Measurements from ENCODE around the gene PLAAT2. TPM values are rescaled to one million over a fixed set of nuclear protein-coding genes. Genes with fewer than 3 reads are reported as not detected.

PLAAT2 gene
- total and polyA plus RNA-seq, 10 of the 15 experiments (the other 5 are each of a cell fraction or from before 2014, with no cell fraction given): 4.6 to 25.9 (median 8.6) TPM

DNA sequence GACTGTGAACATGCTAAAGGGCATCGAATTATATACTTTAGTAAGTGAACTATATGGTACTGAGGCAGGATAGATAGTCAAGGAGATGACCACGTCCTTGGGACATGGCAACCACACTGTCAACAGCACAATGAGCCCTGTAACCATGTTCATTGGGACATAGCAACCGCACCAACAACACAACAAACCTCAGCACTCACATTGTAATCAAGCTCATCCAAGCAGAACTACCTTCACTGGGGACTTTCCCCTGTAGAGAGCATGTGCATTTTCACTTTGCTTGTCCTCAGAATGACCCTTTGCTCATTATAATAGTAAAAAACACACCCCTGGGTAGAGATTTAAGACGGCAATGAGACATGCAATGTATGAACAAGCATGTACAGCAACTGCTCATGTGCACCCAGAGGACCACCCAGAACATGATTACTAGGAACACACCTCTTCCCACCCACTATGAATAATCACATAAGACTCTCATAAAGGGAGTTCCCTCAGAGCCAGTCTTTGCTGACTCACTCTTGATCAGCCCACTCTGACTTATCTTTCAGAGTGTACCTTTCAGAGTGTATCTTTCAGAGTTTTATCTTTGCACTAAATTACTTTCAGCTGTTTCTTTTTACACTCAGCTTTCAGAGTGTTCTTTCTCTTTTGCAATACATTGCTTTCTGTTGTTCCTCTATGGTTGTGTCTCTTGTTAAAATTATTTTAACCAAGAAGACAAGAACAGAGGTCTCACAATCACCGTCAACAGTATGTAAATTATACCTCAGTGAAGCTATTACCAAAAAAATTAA lies 4.1 kb upstream of the PLAAT2 start (continued):
- TF ChIP-seq GATAD2B (conservative IDR thresholded peaks at IDR 0.05; ENCODE audit: low read depth) (0 out of 2 replicates have a peak, but pooled peaks have one; percentile 41), TBL1XR1 (IDR thresholded peaks at IDR 0.05; ENCODE audit: low read depth, low read length) (peak; percentile 92; the same call in 1 of the 2 replicates), ATF2 (IDR thresholded peaks at IDR 0.05; ENCODE audit: low read length) (peak; percentile 88; the same call in 1 of the 2 replicates), ETV6 (conservative IDR thresholded peaks at IDR 0.05 in 1 of 2, IDR thresholded peaks at IDR 0.05 in 1 of 2; ENCODE audit: borderline replicate concordance in 1 of 2, low read depth in 1 of 2) (no peak), EP300 (IDR thresholded peaks at IDR 0.05; ENCODE audit: borderline replicate concordance in 1 of 2, control insufficient read depth in 1 of 2, low read depth in 2 of 2, low read length in 2 of 2) (peak; percentile 92 to 99), KDM1A (IDR thresholded peaks at IDR 0.05; ENCODE audit: borderline replicate concordance) (no peak)
- TF ChIP-seq, protein P1, sequence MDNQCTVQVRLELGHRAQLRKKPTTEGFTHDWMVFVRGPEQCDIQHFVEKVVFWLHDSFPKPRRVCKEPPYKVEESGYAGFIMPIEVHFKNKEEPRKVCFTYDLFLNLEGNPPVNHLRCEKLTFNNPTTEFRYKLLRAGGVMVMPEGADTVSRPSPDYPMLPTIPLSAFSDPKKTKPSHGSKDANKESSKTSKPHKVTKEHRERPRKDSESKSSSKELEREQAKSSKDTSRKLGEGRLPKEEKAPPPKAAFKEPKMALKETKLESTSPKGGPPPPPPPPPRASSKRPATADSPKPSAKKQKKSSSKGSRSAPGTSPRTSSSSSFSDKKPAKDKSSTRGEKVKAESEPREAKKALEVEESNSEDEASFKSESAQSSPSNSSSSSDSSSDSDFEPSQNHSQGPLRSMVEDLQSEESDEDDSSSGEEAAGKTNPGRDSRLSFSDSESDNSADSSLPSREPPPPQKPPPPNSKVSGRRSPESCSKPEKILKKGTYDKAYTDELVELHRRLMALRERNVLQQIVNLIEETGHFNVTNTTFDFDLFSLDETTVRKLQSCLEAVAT (IDR thresholded peaks at IDR 0.05): 0 out of 2 replicates have a peak, but pooled peaks have one; percentile 37

Measured in GM12878 (cell line).